Caco-2 (cell line): Measurements from ENCODE around the gene UGT1A5. TPM values are rescaled to one million over a fixed set of nuclear protein-coding genes. Genes with fewer than 3 reads are reported as not detected.

Source experiments
- BruUV-seq: library from RNA; stranded (reverse); fragments of 400-500 nt; replicated peaks from 2 replicates; lab custom pipeline; 2021; lab: Mats Ljungman, UMichigan
- CTCF ChIA-PET: fragments of 300-600 bp; sonication (Branson Sonifier 250); formaldehyde crosslinking; loops from one replicate; lab custom pipeline; 2022; ENCODE audit warnings: antibody characterized with exemption; lab: Charles Lee
- POLR2A ChIA-PET: fragments of 300-600 bp; sonication (Branson Sonifier 250); formaldehyde crosslinking; loops from one replicate; lab custom pipeline; 2022; ENCODE audit warnings: antibody characterized with exemption; lab: Charles Lee
- DNase-seq, 2 experiments: peaks; one replicate each; pipeline versions ENCODE4 v3.0.0 to v3.0.0-alpha.2; 2020 to 2022
- H3K27me3 ChIP-seq: replicated peaks from 2 replicates; pipeline ENCODE4 v1.6.0; 2011; ENCODE audit warnings: low read length; ENCODE audit not compliant: control insufficient read depth, insufficient read depth
- H3K36me3 ChIP-seq: 2 replicates; pipeline ENCODE4 v1.5.1; 2011; ENCODE audit warnings: low read length; ENCODE audit not compliant: control insufficient read depth, insufficient read depth
- H3K4me1 ChIP-seq: fragments of 250-450 bp; sonication (Bioruptor Pico); 2 replicates; pipeline ENCODE4 v1.5.1; 2020; ENCODE audit warnings: mild to moderate bottlenecking
- H3K4me3 ChIP-seq: 2 replicates; pipeline ENCODE4 v1.5.1; 2011; ENCODE audit warnings: low read depth, mild to moderate bottlenecking, control low read depth, low read length
- H3K9me3 ChIP-seq: fragments of 250-450 bp; sonication (Bioruptor Pico); 2 replicates; pipeline ENCODE4 v1.5.1; 2020; ENCODE audit warnings: mild to moderate bottlenecking, moderate library complexity
- H3K27ac Mint-ChIP-seq: one replicate; pipeline ENCODE4 v1.8.0; 2022; ENCODE audit warnings: mixed read lengths; ENCODE audit not compliant: unreplicated experiment
- H3K27me3 Mint-ChIP-seq: one replicate; pipeline ENCODE4 v1.8.0; 2022; ENCODE audit warnings: mixed read lengths; ENCODE audit not compliant: insufficient read depth, unreplicated experiment
- H3K36me3 Mint-ChIP-seq: one replicate; pipeline ENCODE4 v1.8.0; 2022; ENCODE audit warnings: mild to moderate bottlenecking, mixed read lengths; ENCODE audit not compliant: insufficient read depth, unreplicated experiment
- H3K4me1 Mint-ChIP-seq: one replicate; pipeline ENCODE4 v1.8.0; 2022; ENCODE audit warnings: low read depth, mixed read lengths; ENCODE audit not compliant: unreplicated experiment
- H3K4me3 Mint-ChIP-seq: one replicate; pipeline ENCODE4 v1.8.0; 2022; ENCODE audit warnings: mild to moderate bottlenecking, moderate library complexity, mixed read lengths; ENCODE audit not compliant: unreplicated experiment
- H3K9me3 Mint-ChIP-seq: one replicate; pipeline ENCODE4 v1.8.0; 2022; ENCODE audit warnings: mixed read lengths; ENCODE audit not compliant: unreplicated experiment
- CTCF ChIP-seq, 2 experiments: fragments of 200-600 bp in 1 of 2; IDR thresholded peaks; 1 replicate in 1 of 2; 2 replicates in 1 of 2; pipeline versions ENCODE4 v1.5.1 to v1.8.0; 2011 to 2022; ENCODE audit warnings: antibody characterized with exemption in 1 of 2, control low read depth in 1 of 2, inconsistent platforms in 1 of 2, low read depth in 1 of 2, low read length in 1 of 2, mild to moderate bottlenecking in 1 of 2, moderate library complexity in 1 of 2; ENCODE audit not compliant: insufficient read depth in 1 of 2, severe bottlenecking in 1 of 2, unreplicated experiment in 1 of 2
- intact Hi-C: fragments of 100-400 bp; cut with micrococcal nuclease; formaldehyde crosslinking; loops from one replicate; pipeline ENCODE4 v1.10.0; 2022; ENCODE audit not compliant: unreplicated experiment
- total RNA-seq: library from RNA; stranded (reverse); gene quantifications from 2 replicates; pipeline ENCODE4 v1.2.3, GENCODE V29; 2022

The UGT1A5 gene
- total RNA-seq, 1 experiment from 2014 or later, result 1.2 TPM

GRCh38 chr2:233768076-233768475 lies 55.4 kb downstream of the UGT1A5 start:
- Mint-ChIP-seq H3K4me3 (no peak overlapping the region), H3K36me3 (peaks cover 23% of the 10 kb centered on the region), H3K27me3 (no peaks in the 10 kb centered on the region), H3K9me3 (no peaks in the 10 kb centered on the region), H3K27ac (no peak overlapping the region), H3K4me1 (peaks cover 9% of the 10 kb centered on the region)
- Histone ChIP-seq H3K27me3 (no peaks in the 10 kb centered on the region), H3K4me1 (no peaks in the 10 kb centered on the region), H3K4me3 (no peak overlapping the region), H3K36me3 (no peaks in the 10 kb centered on the region), H3K9me3 (no peaks in the 10 kb centered on the region)
- BruUV-seq, result no TSS peak
- POLR2A ChIA-PET, result no interaction called here
- intact Hi-C loops, result no loop called here
- CTCF ChIA-PET, result no interaction called here
- no peak for DNase-seq
- TF ChIP-seq CTCF (IDR thresholded peaks at IDR 0.05; ENCODE audit: insufficient read depth in 1 of 2, low read depth in 1 of 2, low read length in 1 of 2, severe bottlenecking in 1 of 2, unreplicated experiment in 1 of 2), result no peak

GRCh38 chr2:233769260-233769659 lies 56.6 kb downstream of the UGT1A5 start:
- POLR2A ChIA-PET, result no interaction called here
- H3K27me3 ChIP-seq, result no peaks in the 10 kb centered on the region
- TF ChIP-seq CTCF (IDR thresholded peaks at IDR 0.05; ENCODE audit: insufficient read depth in 1 of 2, low read depth in 1 of 2, low read length in 1 of 2, severe bottlenecking in 1 of 2, unreplicated experiment in 1 of 2), result no peak
- no peaks in the 10 kb centered on the region for H3K9me3 ChIP-seq
- H3K27me3 Mint-ChIP-seq, result no peaks in the 10 kb centered on the region
- H3K36me3 Mint-ChIP-seq, result peaks cover 14% of the 10 kb centered on the region
- BruUV-seq, result no TSS peak
- no peaks in the 10 kb centered on the region for H3K36me3 ChIP-seq
- H3K27ac Mint-ChIP-seq, result no peak overlapping the region
- H3K4me3 Mint-ChIP-seq, result no peak overlapping the region
- DNase-seq, result no peak
- intact Hi-C loops, result no loop called here
- no peaks in the 10 kb centered on the region for H3K4me1 ChIP-seq
- no peaks in the 10 kb centered on the region for H3K9me3 Mint-ChIP-seq
- CTCF ChIA-PET, result no interaction called here
- peaks cover under 1% of the 10 kb centered on the region for H3K4me1 Mint-ChIP-seq
- H3K4me3 ChIP-seq, result no peak overlapping the region

GRCh38 chr2:233772153-233772552 lies 59.4 kb downstream of the UGT1A5 start:
- Mint-ChIP-seq H3K9me3 (peaks cover 10% of the 10 kb centered on the region), H3K27me3 (no peaks in the 10 kb centered on the region), H3K27ac (no peak overlapping the region), H3K4me3 (no peak overlapping the region), H3K36me3 (peaks cover 25% of the 10 kb centered on the region), H3K4me1 (no peaks in the 10 kb centered on the region)
- Histone ChIP-seq H3K27me3 (no peaks in the 10 kb centered on the region), H3K9me3 (no peaks in the 10 kb centered on the region), H3K4me3 (no peak overlapping the region), H3K4me1 (no peaks in the 10 kb centered on the region), H3K36me3 (no peaks in the 10 kb centered on the region)
- intact Hi-C loops, result no loop called here
- BruUV-seq, result no TSS peak
- no peak for TF ChIP-seq CTCF (IDR thresholded peaks at IDR 0.05; ENCODE audit: insufficient read depth in 1 of 2, low read depth in 1 of 2, low read length in 1 of 2, severe bottlenecking in 1 of 2, unreplicated experiment in 1 of 2)
- CTCF ChIA-PET, result no interaction called here
- DNase-seq, result no peak
- POLR2A ChIA-PET, result no interaction called here
